ENCODE measurements around the gene USP24.

USP24 gene

GRCh38 chr1:55239548-55239947, 24.4 kb upstream of the USP24 start:
- no peak for TF ChIP-seq CTCF (IDR thresholded peaks at IDR 0.05)

- no peak for TF ChIP-seq CTCF (IDR thresholded peaks at IDR 0.05)
These were observed 20.6 kb upstream of the USP24 start for GRCh38 chr1:55235722-55236121.

DNA sequence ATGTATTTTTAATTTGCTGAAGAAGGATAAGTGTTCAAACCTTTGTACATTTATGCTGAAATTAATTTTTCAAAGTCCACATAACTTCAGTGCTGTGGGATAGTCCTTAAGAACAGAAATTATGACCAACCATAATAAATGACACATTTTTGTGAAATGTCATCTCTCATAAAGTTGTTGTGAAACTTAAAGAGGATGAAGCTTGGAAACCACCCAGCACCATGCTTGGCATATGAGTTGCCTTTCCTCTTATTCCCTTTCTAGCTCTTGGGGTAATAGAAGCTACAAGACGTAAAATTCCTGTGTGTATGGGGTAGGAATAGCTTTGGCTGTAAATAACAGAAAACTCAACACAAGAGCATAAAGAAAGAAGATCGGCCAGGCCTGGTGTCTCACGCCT, 18.9 kb upstream of the USP24 start:
- TF ChIP-seq CTCF (IDR thresholded peaks at IDR 0.05): no peak

- no peak for TF ChIP-seq CTCF (IDR thresholded peaks at IDR 0.05)
These were observed 18.1 kb upstream of the USP24 start for GRCh38 chr1:55233145-55233777.

- TF ChIP-seq CTCF (IDR thresholded peaks at IDR 0.05): no peak
These were observed 17.4 kb upstream of the USP24 start for GRCh38 chr1:55232448-55233144.

DNA sequence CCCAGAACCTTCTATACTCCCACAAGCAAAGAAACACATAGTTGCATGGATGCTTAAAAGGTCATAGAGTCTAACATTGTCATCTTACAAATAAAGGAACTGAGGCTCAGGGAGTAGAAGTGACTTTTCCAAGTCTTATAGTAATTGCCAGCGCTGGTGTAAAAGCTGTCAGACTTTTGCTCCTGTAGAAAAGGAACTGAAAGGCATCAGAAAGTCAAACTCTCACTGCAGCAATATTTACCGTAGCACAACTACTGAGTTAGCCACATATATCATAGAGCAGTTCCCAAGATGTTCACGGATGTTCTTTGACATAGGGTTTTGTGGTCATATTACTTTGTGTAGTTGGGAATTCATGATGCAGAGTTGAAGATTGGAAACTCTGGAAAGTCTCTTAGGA, 16.6 kb upstream of the USP24 start:
- TF ChIP-seq CTCF (IDR thresholded peaks at IDR 0.05): no peak

DNA sequence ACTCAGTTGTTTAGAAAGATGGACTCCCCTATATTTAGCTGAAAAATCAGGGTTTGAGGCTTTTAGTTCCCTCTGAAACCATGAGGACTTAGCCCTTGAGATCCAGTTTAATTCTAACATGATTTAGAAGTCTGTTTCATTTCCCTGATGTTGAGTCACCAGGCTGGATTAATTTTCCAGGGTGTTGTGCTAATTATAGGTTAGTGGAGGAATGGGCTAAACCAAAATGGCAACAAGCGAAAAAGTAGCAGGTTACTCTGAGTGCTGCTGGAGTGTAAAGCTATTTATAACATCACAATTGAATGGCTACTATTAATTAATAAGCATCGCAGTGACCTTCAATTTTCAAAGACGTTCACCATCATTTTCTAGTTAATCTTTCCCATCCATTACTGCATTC, 15.5 kb upstream of the USP24 start:
- no peak for TF ChIP-seq CTCF (IDR thresholded peaks at IDR 0.05)

Data from LNCAP (cell line).